Neural cell (in vitro differentiated cells): ENCODE measurements around the gene DAD1. TPM values are rescaled to one million over a fixed set of nuclear protein-coding genes. Genes with fewer than 3 reads are reported as not detected.

ENCODE experiments used
- H2AFZ ChIP-seq: fragments of 200-600, 300-800 bp; sonication (generic), shearing (Covaris generic); 2 replicates; pipeline ENCODE4 v1.6.0; 2014; ENCODE audit warnings: low read depth, mild to moderate bottlenecking, antibody characterized with exemption, low read length, moderate library complexity
- H3F3A ChIP-seq: fragments of 200-600 bp; shearing (Covaris generic); 2 replicates; pipeline ENCODE4 v1.6.1; 2016; ENCODE audit warnings: mild to moderate bottlenecking, moderate library complexity, mixed read lengths, antibody characterized with exemption, low read length; ENCODE audit not compliant: insufficient read depth, poor library complexity, severe bottlenecking
- H3K27ac ChIP-seq: fragments of 200-600, 300-800 bp; sonication (generic), shearing (Covaris generic); 2 replicates; pipeline ENCODE4 v1.5.1; 2014; ENCODE audit warnings: mild to moderate bottlenecking, low read length, moderate library complexity
- H3K27me3 ChIP-seq: fragments of 300-800, 200-600 bp; sonication (generic), shearing (Covaris generic); 2 replicates; pipeline ENCODE4 v1.6.0; 2014; ENCODE audit warnings: mild to moderate bottlenecking, low read depth, low read length, moderate library complexity; ENCODE audit not compliant: insufficient read depth
- H3K36me3 ChIP-seq: fragments of 300-800, 200-600 bp; sonication (generic), shearing (Covaris generic); 2 replicates; pipeline ENCODE4 v1.5.1; 2014; ENCODE audit warnings: mild to moderate bottlenecking, antibody characterized with exemption, low read length, moderate library complexity; ENCODE audit not compliant: insufficient read depth
- H3K4me2 ChIP-seq: fragments of 300-800, 200-600 bp; sonication (generic), shearing (Covaris generic); 2 replicates; pipeline ENCODE4 v1.6.0; 2014; ENCODE audit warnings: mild to moderate bottlenecking, low read length
- H3K4me3 ChIP-seq: fragments of 300-800, 200-600 bp; sonication (generic), shearing (Covaris generic); 2 replicates; pipeline ENCODE4 v1.5.1; 2014; ENCODE audit warnings: mild to moderate bottlenecking, low read length, moderate library complexity
- H3K79me2 ChIP-seq: fragments of 200-600 bp; shearing (Covaris generic); replicated peaks from 2 replicates; pipeline ENCODE4 v1.6.0; 2014; ENCODE audit warnings: mild to moderate bottlenecking, low read length, moderate library complexity; ENCODE audit not compliant: insufficient read depth
- H3K9ac ChIP-seq: fragments of 300-800, 200-600 bp; sonication (generic), shearing (Covaris generic); 2 replicates; pipeline ENCODE4 v1.6.1; 2016; ENCODE audit warnings: mild to moderate bottlenecking, low read length, mixed read lengths
- H3K9me2 ChIP-seq: fragments of 200-600 bp; shearing (Covaris generic); 2 replicates; pipeline ENCODE4 v1.6.1; 2016; ENCODE audit warnings: mild to moderate bottlenecking, low read length, mixed read lengths; ENCODE audit not compliant: insufficient read depth
- H3K9me3 ChIP-seq: fragments of 200-600, 300-800 bp; sonication (generic), shearing (Covaris generic); 2 replicates; pipeline ENCODE4 v1.6.1; 2016; ENCODE audit warnings: mild to moderate bottlenecking, mixed run types, low read length, moderate library complexity, mixed read lengths
- H4K20me1 ChIP-seq: fragments of 200-600 bp; shearing (Covaris generic); 2 replicates; pipeline ENCODE4 v1.6.1; 2016; ENCODE audit warnings: mild to moderate bottlenecking, mixed run types; ENCODE audit not compliant: insufficient read depth
- CTCF ChIP-seq: fragments of 450-650 bp; IDR thresholded peaks from 2 replicates; pipeline ENCODE4 v1.5.1; 2014; ENCODE audit warnings: antibody characterized with exemption, mild to moderate bottlenecking, moderate library complexity; ENCODE audit not compliant: poor library complexity, severe bottlenecking
- EP300 ChIP-seq: fragments of 450-650 bp; conservative IDR thresholded peaks from 2 replicates; pipeline ENCODE4 v1.6.1; 2014; ENCODE audit warnings: antibody characterized with exemption, mild to moderate bottlenecking, moderate library complexity; ENCODE audit not compliant: poor library complexity, severe bottlenecking
- EZH2 ChIP-seq: fragments of 200-600, 300-800 bp; shearing (Covaris generic), sonication (generic); IDR thresholded peaks from 2 replicates; pipeline ENCODE4 v1.6.1; 2014; ENCODE audit warnings: antibody characterized with exemption, low read length, borderline replicate concordance, mild to moderate bottlenecking; ENCODE audit not compliant: insufficient read depth, poor library complexity, severe bottlenecking
- MXI1 ChIP-seq: fragments of 450-650 bp; conservative IDR thresholded peaks from 2 replicates; pipeline ENCODE4 v1.6.1; 2014; ENCODE audit warnings: antibody characterized with exemption, mild to moderate bottlenecking; ENCODE audit not compliant: poor library complexity, severe bottlenecking
- POLR2AphosphoS5 ChIP-seq: IDR thresholded peaks from 2 replicates; pipeline ENCODE4 v1.6.1; 2012
- RAD21 ChIP-seq: fragments of 450-650 bp; conservative IDR thresholded peaks from 2 replicates; pipeline ENCODE4 v1.6.1; 2014; ENCODE audit warnings: antibody characterized with exemption, mild to moderate bottlenecking, moderate library complexity
- REST ChIP-seq: IDR thresholded peaks from 2 replicates; pipeline ENCODE4 v1.6.1; 2012; ENCODE audit warnings: borderline replicate concordance
- SMC3 ChIP-seq: fragments of 450-650 bp; conservative IDR thresholded peaks from 2 replicates; pipeline ENCODE4 v1.6.1; 2014; ENCODE audit warnings: antibody characterized with exemption, mild to moderate bottlenecking, moderate library complexity; ENCODE audit not compliant: poor library complexity
- TAF1 ChIP-seq: IDR thresholded peaks from 2 replicates; pipeline ENCODE4 v1.6.1; 2012; ENCODE audit warnings: low read depth
- polyA plus RNA-seq: library from polyadenylated mRNA; depleted of rRNA; stranded (reverse); fragments of >200 nt; gene quantifications from 2 replicates; pipeline ENCODE4 v1.2.3, GENCODE V29; 2014

DAD1 gene
- polyA plus RNA-seq, 1 donor from 2014 or later, result 369 TPM

- Histone ChIP-seq H2AFZ (no peak overlapping the region), H3K36me3 (no peaks in the 10 kb centered on the region), H3K4me3 (no peak overlapping the region), H3K79me2 (no peaks in the 10 kb centered on the region), H4K20me1 (no peaks in the 10 kb centered on the region), H3K9me2 (no peaks in the 10 kb centered on the region), H3K27ac (no peak overlapping the region), H3K9ac (no peak overlapping the region), H3K4me2 (no peak overlapping the region), H3K9me3 (no peaks in the 10 kb centered on the region), H3K27me3 (no peaks in the 10 kb centered on the region), H3F3A (no peaks in the 10 kb centered on the region)
- TF ChIP-seq SMC3 (no peak), MXI1 (no peak), POLR2AphosphoS5 (no peak), EZH2 (no peak), RAD21 (no peak), EP300 (no peak), CTCF (no peak), TAF1 (no peak), REST (no peak)
These were observed 25.3 kb upstream of the DAD1 start for GRCh38 chr14:22614240-22614799.

GRCh38 chr14:22613736-22614239 lies 24.8 kb upstream of the DAD1 start:
- no peak overlapping the region for H2AFZ ChIP-seq

More at GRCh38 chr14:22613736-22614239, 24.8 kb upstream of the DAD1 start:
- TF ChIP-seq SMC3, result no peak
- TF ChIP-seq MXI1, result no peak
- no peak for TF ChIP-seq RAD21
- no peak for TF ChIP-seq CTCF
- TF ChIP-seq TAF1, result no peak
- TF ChIP-seq POLR2AphosphoS5, result no peak
- TF ChIP-seq EZH2, result no peak
- TF ChIP-seq EP300, result no peak
- TF ChIP-seq REST, result no peak
- H3K27me3 ChIP-seq, result no peaks in the 10 kb centered on the region
- no peak overlapping the region for H3K4me3 ChIP-seq
- H3K9ac ChIP-seq, result no peak overlapping the region
- H3K27ac ChIP-seq, result no peak overlapping the region
- H3K79me2 ChIP-seq, result no peaks in the 10 kb centered on the region
- H4K20me1 ChIP-seq, result no peaks in the 10 kb centered on the region
- H3K36me3 ChIP-seq, result no peaks in the 10 kb centered on the region
- no peaks in the 10 kb centered on the region for H3K9me3 ChIP-seq
- H3F3A ChIP-seq, result no peaks in the 10 kb centered on the region
- H3K4me2 ChIP-seq, result no peak overlapping the region
- no peaks in the 10 kb centered on the region for H3K9me2 ChIP-seq
